HG02763 (cell line): Measurements from ENCODE around the gene CPAMD8.
A peak's percentile ranks its signal among the peaks of the same experiment; 100 is the strongest.

ENCODE experiments used
- ATAC-seq: cut with Tn5 transposase; IDR thresholded peaks from one replicate; pipeline ENCODE4 v1.9.1; 2021; ENCODE audit warnings: mild to moderate bottlenecking, moderate library complexity; ENCODE audit not compliant: unreplicated experiment

CPAMD8 gene

GRCh38 chr19:16895467-16896145, 131.0 kb downstream of the CPAMD8 start:
- ATAC-seq, result no peak

DNA sequence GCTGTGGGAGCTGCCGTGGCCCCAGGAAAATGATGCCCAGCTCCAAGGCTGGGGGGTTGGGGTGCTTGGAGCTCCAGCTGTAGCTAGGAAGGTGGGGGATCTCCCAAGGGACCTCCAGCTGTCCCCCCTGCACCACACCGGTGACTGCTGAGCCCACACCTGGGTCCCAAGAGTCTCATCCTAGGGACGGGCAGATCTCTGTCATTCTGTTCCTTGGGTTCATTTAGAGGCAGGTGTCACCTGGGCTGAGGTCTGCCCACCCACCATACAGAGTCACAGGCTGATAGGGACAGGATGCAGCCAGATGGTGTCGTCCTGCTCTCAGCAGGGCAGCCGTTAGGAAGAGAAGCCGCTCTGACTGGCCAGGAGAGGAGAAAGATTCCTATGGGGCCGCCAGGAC, 132.5 kb downstream of the CPAMD8 start:
- ATAC-seq, result no peak

DNA sequence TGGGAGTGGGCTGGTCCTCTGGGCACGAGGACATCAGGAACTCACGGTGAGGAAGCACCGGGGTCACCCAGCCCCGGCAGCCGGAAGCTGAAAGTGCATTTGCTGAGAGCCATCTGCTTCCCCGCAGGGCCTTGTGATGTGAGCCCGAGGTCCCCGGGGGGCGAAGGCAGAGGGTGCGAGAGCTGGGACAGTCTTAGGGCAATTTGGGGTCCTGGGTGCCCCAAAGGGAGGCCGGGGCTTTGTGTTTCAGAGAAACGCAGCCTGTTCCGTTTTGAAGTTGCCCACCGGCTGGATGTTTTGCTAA, 133.0 kb downstream of the CPAMD8 start:
- no peak for ATAC-seq

DNA sequence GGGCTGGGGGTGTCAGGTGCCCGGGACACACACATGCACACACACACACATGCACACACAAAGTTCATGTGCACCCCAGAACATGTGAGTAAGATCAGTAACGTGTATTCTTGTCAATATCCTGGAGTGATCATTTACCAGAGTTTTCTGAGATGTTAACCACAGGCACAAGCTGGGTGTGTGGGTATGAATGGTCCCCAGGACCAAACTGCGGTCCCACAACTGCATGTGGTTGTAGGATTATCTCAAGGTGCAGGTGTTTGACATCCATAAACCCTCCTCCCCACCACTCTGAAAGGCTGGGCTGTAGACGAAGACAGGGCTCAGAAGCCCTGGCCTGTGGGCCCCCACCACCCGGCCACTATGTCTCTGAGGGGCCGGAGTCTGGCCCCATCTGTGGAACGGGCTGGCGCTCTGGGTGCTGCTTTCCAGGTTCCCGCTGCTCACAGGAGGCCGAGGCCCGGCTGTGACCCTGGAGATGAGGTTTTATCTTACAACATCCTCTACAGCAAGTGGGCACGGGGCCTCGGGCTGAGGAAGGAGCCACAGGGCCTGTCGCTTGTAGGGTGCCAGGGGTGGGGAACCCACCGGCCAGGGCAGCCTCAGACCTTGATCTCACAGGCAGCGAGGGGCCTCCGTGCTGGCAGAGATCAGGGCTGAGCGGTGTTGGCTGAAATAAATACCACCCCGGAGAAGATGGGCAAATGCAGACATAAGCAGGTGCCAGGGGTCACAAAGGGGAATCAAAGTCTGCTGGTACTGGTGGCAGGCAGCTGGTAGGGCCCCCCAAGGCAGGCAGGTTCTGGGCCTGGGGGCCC, 133.5 kb downstream of the CPAMD8 start:
- no peak for ATAC-seq

DNA sequence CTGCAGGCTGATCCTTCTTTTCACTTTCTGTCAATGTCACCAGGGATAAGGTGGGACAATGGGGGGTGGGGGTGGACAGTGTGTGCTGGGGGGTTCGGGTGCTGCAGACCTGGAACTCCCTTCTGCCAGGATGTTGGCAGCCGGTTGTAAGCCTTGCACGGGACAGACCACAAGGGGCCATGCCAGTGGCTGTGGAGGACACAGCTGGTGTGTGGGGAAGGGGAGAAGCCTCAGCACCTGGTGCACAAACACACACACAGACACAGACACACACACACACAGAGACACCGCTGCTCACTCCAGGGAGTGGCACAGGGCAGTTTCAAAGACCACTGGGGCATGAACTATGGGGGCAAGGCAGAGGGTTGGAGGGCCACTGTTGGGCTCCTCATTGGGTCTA, 134.2 kb downstream of the CPAMD8 start:
- ATAC-seq, result no peak

GRCh38 chr19:16891696-16892382, 134.8 kb downstream of the CPAMD8 start:
- ATAC-seq, result no peak

- ATAC-seq, result no peak
These were observed 136.0 kb downstream of the CPAMD8 start for GRCh38 chr19:16890461-16891184.

DNA sequence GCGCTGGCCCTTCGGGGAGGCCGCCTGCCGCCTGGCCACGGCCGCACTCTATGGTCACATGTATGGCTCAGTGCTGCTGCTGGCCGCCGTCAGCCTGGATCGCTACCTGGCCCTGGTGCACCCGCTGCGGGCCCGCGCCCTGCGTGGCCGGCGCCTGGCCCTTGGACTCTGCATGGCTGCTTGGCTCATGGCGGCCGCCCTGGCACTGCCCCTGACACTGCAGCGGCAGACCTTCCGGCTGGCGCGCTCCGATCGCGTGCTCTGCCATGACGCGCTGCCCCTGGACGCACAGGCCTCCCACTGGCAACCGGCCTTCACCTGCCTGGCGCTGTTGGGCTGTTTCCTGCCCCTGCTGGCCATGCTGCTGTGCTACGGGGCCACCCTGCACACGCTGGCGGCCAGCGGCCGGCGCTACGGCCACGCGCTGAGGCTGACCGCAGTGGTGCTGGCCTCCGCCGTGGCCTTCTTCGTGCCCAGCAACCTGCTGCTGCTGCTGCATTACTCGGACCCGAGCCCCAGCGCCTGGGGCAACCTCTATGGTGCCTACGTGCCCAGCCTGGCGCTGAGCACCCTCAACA, 136.6 kb downstream of the CPAMD8 start:
- no peak for ATAC-seq

GRCh38 chr19:16889366-16889882, 137.2 kb downstream of the CPAMD8 start:
- ATAC-seq, result no peak

GRCh38 chr19:16888629-16889365, 137.8 kb downstream of the CPAMD8 start, which contains the start of gene F2RL3:
TSS of gene F2RL3 (plus strand) at chr19:16888999. CDS start at chr19:16889190, 191 bp downstream.
- peak; percentile 40 for ATAC-seq

DNA sequence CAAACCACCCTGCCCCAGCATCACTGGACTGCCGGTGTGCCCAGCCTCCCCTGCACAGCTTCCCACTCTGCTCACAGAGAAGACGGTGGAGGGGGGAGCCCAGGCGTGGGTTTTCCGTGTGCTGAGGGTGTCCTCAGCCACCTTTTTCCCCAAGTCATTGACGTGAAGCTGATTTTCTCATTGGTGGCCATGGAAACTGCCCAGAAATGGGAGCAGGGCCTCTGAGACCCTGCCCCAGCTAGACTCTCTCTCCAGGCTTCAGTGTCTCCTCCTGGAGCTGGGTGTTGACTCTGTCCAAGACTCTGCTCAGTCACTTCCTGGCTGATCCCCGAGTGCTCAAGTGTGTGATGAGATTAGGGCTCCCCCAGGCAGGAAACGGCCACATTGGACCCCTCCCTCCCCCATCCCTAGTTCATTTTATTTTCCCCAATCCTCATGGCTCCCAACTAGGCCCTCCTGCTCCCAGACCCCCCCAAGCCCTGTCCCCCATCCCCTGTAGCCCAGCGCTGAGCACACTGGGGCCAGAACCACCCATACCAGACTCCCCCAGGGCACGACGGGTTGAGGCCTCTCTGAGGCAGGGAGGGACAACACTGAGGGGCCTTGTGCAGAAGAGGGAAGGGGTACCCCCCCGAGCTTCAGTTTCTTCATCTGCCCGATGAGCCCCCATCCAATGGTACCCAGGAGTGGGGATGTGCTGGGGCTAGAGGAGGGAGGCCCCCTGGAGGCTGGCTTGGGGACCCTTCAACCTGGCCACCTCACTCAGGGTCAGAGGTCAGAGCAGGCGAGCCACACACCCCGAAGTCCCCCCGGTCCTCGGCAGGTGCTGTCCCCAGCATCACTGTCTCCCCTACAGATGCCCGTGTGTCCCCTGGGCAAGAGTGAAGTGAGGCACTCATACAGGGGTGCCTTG, 139.0 kb downstream of the CPAMD8 start:
- ATAC-seq, result no peak

- no peak for ATAC-seq
These were observed 140.2 kb downstream of the CPAMD8 start for GRCh38 chr19:16886305-16886880.

DNA sequence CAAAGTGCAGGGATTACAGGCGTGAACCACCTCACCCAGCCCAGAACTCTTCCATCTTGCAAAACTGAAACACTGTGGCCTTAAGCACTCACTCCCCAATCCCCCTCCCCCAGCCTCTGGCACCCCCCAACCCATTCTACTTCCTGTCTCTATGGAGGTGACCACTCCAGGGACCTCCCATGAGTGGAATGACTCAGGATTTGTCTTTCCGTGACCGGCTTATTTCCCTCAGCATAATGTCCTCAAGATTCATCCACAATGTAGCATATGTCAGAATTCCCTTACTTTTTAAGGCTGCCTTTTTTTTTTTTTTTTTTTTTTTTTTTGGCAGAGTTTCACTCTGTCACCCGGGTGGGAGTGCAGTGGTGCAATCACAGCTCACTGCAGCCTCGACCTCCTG, 141.4 kb downstream of the CPAMD8 start:
- ATAC-seq, result no peak

DNA sequence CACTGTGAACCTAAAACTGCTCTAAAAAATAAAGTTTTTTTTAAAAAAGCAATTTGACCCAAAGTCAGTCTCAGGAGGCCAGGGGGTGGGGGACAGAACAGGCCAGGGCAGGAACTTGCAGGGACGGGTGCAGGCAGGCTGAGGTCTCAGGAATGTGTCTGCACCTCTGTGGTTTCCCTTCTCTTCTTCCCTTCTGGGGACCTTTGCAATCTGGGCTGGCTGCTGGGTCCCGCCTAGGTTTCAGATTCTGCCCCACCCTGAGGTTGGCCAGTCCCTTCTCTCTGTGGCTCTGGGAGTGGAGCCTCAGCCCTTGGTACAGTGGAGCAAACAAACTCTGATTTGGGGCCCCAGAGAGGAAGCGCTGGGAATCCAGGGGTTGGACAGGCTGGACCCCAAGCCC, 143.1 kb downstream of the CPAMD8 start:
- ATAC-seq, result no peak

DNA sequence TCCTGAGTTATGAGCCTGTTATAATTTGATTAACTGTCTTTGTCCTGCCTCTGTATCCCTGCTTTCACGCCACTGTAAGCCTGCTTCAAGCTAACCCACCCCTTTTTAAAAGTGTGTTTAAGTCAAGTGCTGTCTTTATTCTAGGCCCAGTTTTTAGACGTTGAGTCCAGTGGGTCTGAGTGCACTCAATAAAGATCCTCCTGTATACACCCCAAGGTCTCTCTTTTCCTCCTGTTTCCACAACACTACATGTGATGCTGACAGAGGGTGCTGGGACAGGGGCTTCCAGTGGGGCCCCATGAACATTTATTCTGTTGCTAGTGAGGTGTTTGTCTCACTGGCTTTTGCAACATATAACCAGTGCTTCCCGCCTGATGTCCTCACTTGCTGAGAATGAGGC, 144.5 kb downstream of the CPAMD8 start:
- no peak for ATAC-seq

GRCh38 chr19:16880884-16881554, 145.6 kb downstream of the CPAMD8 start:
- no peak for ATAC-seq

- no peak for ATAC-seq
These were observed 148.2 kb downstream of the CPAMD8 start for GRCh38 chr19:16878181-16878965.
